ENCODE data around the gene PPP2R5E. TPM values are rescaled to one million over a fixed set of nuclear protein-coding genes. Genes with fewer than 3 reads are reported as not detected.
A peak's percentile ranks its signal among the peaks of the same experiment; 100 is the strongest.
"Not testable (repeated sequence)": the region's sequence is repeated elsewhere in the genome, so short reads cannot be mapped to it uniquely, and the experiment has no call there.

Gene PPP2R5E
- total RNA-seq, 1 experiment from 2014 or later = 21.9 TPM

- not testable (repeated sequence) for DNase-seq (ENCODE audit: low read depth)
Observed at GRCh38 chr14:63522511-63522910, 20.7 kb downstream of the PPP2R5E start.

- no peak for DNase-seq (ENCODE audit: low read depth)
Observed at GRCh38 chr14:63517354-63517753, 25.8 kb downstream of the PPP2R5E start.

GRCh38 chr14:63515240-63515639, 27.9 kb downstream of the PPP2R5E start:
- no peak for DNase-seq (ENCODE audit: low read depth)

- no peak for DNase-seq (ENCODE audit: low read depth)
Observed at GRCh38 chr14:63513756-63514155, 29.4 kb downstream of the PPP2R5E start.

GRCh38 chr14:63512861-63513260, 30.3 kb downstream of the PPP2R5E start:
- DNase-seq (ENCODE audit: low read depth) = no peak

- DNase-seq (ENCODE audit: low read depth) = peak; percentile 13
Observed at GRCh38 chr14:63510538-63510937, 32.6 kb downstream of the PPP2R5E start.

GRCh38 chr14:63508033-63508432, 35.1 kb downstream of the PPP2R5E start:
- no peak for DNase-seq (ENCODE audit: low read depth)

GRCh38 chr14:63504648-63505047, 38.5 kb downstream of the PPP2R5E start:
- DNase-seq (ENCODE audit: low read depth) = peak; percentile 71

- DNase-seq (ENCODE audit: low read depth) = no peak
Observed at GRCh38 chr14:63501429-63501828, 41.7 kb downstream of the PPP2R5E start.

- no peak for DNase-seq (ENCODE audit: low read depth)
Observed at GRCh38 chr14:63499701-63500250, 43.4 kb downstream of the PPP2R5E start.

- no peak for DNase-seq (ENCODE audit: low read depth)
Observed at GRCh38 chr14:63496837-63497400, 46.3 kb downstream of the PPP2R5E start.

GRCh38 chr14:63493246-63493645, 49.9 kb downstream of the PPP2R5E start:
- DNase-seq (ENCODE audit: low read depth) = peak; percentile 14

GRCh38 chr14:63492391-63492790, 50.8 kb downstream of the PPP2R5E start:
- DNase-seq (ENCODE audit: low read depth) = peak; percentile 21

- no peak for DNase-seq (ENCODE audit: low read depth)
Observed at GRCh38 chr14:63487724-63488123, 55.5 kb downstream of the PPP2R5E start.

- no peak for DNase-seq (ENCODE audit: low read depth)
Observed at GRCh38 chr14:63486738-63487137, 56.4 kb downstream of the PPP2R5E start.

- DNase-seq (ENCODE audit: low read depth) = no peak
Observed at GRCh38 chr14:63483315-63483714, 59.9 kb downstream of the PPP2R5E start.

- no peak for DNase-seq (ENCODE audit: low read depth)
Observed at GRCh38 chr14:63480599-63480998, 62.6 kb downstream of the PPP2R5E start.

GRCh38 chr14:63478437-63478852, 64.7 kb downstream of the PPP2R5E start:
- no peak for DNase-seq (ENCODE audit: low read depth)

- DNase-seq (ENCODE audit: low read depth) = peak; percentile 6
Observed at GRCh38 chr14:63478010-63478409, 65.2 kb downstream of the PPP2R5E start.

GRCh38 chr14:63477556-63477955, 65.6 kb downstream of the PPP2R5E start:
- no peak for DNase-seq (ENCODE audit: low read depth)

GRCh38 chr14:63475761-63476160, 67.4 kb downstream of the PPP2R5E start:
- peak; percentile 10 for DNase-seq (ENCODE audit: low read depth)

GRCh38 chr14:63474844-63475243, 68.3 kb downstream of the PPP2R5E start:
- DNase-seq (ENCODE audit: low read depth) = no peak

- no peak for DNase-seq (ENCODE audit: low read depth)
Observed at GRCh38 chr14:63474111-63474510, 69.1 kb downstream of the PPP2R5E start.
